HG03196 (cell line): Measurements from ENCODE around the gene AOPEP.

ENCODE experiments used
- ATAC-seq: cut with Tn5 transposase; IDR thresholded peaks from one replicate; pipeline ENCODE4 v1.9.1; 2021; ENCODE audit not compliant: unreplicated experiment

The AOPEP gene

DNA sequence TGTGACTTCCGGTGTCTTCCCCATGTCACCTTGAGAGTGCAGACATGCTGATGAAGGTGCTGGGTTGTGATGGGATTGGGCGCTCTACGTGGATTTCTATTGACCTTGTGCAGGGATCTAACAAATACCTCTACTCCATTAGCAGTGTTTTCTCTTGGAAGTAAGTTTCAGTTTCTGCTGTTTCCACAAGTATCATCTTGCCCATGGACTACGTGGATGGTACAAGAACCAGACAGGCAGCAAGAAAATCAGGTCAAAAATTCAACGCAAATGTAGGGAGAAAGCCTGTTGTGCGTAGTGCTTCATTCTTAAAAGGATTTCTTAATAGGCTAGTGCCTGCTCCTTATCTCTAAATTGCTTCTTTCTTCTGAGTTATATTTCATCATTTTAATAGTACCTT, 60.8 kb downstream of the AOPEP start:
- ATAC-seq, result no peak

DNA sequence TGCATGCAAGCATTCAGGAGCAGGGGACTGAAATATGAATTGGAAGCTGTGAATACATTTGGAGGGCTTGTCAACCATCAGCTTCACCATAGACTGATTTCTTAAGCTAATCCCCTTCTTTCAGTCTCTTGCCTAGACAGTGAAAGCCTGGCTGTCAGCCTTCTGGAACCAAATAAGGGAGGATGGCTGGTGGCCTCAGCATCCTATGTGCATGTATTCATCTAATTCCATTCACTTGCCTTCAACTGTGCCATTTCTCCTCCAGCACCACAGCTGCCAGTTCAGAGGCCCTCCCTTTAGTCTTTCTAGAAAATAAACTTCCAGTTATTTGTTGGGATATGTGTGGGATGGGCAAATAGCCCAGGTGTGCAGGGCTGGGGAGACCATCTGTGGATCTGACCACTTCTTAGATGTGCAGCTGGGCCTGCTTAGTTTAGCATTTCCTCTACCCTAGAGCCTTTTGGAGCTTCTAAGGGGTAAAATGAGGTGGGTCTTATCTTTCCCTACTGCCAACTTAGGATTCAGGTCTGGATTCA, 62.1 kb downstream of the AOPEP start:
- ATAC-seq, result no peak

- no peak for ATAC-seq
Measured at GRCh38 chr9:94791435-94791834, 64.9 kb downstream of the AOPEP start.

DNA sequence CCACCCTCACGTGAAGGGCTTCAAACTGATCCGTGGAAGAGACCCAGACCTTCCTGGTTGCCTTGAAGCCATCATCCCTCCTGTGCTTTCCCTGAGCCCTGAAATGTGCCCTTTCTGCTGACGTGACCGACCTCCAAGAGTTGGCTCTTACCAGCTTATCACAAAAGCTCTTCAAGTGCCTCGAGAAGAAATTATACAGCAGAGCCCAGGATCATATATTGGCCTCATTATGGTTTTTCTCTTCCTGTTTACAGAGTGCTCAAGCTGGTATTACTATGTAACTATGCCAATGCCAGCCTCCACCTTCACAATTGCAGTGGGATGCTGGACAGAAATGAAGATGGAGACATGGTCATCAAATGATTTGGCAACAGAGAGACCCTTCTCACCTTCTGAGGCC, 66.0 kb downstream of the AOPEP start:
- no peak for ATAC-seq

DNA sequence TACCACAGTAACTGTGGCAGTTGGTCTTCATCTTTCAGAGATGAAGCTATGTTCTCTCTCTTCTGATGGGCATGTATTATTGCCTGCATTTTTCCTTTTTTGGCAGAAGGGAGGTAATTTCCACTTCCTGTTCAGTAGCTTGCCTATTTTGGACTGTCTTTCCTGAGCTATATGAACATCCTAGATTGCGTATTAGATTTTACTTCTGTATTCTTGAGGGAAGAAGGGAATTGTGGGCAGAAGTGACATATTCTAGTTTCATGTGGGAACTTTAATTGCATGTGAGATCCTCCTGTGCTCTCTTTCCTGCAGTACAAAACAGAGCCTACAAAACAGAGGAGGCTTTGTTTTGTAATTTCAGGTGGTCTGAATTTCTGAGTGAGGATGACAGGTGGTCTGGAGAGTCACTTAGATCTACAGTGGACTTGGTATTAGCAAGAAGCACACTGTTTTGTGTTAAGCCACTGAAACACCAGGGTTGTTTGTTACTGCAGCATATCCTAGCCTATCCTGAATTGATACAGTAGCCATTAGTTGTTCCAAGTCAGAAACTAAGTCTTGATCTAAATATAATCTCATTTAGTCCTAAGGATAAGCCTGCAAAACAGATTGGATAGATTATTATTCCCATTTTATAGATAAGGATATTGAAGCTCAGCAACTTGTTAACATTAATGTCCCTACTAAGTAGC, 68.1 kb downstream of the AOPEP start:
- ATAC-seq, result no peak

DNA sequence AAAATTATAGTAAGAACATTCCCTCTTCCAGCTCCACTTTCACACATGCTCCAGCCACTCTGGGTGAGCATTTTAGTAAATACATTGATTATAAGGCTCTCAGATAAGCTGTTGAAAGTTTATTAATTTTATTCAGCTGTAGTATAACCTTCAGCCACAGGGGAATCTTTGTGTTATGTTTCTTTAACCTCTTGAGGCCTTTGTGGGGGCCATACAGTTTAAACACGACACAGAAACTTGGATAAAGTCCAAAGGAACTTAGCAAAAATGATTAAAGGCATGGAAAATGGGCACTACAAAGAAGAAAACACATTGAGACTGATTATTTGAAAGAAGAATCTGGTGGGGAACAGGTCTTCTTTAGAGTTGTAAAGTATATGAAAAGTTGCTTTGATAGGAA, 70.2 kb downstream of the AOPEP start:
- no peak for ATAC-seq

GRCh38 chr9:94798201-94798600, 71.7 kb downstream of the AOPEP start:
- ATAC-seq, result no peak

- ATAC-seq, result no peak
Measured at GRCh38 chr9:94798708-94799107, 72.2 kb downstream of the AOPEP start.

- no peak for ATAC-seq
Measured at GRCh38 chr9:94799578-94800264, 73.2 kb downstream of the AOPEP start.

DNA sequence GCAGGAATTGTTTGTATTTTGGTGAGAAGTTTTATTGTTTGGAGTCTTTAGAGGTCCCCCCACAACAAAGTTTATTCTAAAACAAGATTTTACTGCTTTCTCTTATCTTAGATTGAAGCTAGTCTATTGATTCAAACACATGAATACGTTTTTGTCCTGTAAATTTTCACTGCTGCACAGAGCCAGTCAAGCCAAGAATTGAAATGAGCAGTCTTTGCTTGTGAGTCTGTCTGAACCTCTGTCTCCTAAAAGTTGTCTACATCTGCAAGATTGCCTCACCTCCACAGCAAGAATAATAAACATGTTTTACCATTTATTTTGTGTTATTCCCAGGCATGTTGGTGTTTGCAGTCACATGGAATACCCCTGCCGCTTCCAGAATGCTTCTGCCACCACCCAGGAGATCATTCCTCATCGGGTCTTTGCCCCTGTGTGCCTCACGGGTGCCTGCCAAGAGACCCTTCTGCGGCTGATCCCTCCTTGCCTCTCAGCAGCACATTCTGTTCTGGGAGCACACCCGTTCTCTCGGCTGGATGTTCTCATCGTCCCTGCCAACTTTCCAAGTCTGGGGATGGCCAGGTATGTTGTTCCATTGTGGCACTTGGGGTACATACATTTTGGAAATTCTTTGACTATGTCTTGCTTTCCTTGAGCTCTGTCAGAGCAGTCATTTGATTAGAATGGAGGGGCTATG, 74.1 kb downstream of the AOPEP start:
- ATAC-seq, result no peak

DNA sequence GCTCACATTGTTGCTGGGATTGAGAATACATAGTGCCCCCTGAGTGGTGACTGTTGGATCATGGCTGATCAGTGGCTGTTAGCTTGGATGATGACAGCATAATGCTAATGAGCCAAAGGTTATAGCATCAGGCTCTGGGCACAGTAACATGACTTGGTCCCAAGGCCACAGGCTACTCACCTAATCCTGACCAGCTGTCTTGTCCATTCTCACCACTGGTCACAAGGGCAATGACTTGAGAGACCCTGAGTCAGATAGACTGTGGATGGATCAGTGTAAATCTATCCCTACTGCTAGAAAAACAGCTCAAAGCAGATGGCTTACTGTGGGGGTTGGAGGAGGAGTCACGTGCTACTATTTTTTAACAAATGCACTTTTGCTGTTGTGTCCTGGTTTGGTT, 74.7 kb downstream of the AOPEP start:
- no peak for ATAC-seq

DNA sequence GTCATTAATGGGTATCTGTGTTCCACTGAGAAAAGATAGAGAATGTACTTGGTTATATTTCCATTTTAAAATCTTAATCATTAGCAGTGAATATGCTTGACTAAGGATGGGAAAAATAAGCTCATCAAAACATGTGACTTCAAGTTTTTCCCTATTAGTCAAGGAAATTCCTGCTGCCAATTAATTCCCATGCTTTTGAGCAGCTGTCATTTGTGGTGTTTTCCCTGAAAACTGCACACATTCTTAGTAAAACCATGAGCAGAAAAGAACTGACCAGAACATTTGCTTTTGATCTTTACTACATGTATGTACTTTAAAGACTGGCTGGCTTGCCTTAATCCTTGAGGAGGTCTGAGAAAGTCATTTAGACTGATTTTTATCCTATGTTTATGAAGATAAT, 75.2 kb downstream of the AOPEP start:
- ATAC-seq, result no peak

DNA sequence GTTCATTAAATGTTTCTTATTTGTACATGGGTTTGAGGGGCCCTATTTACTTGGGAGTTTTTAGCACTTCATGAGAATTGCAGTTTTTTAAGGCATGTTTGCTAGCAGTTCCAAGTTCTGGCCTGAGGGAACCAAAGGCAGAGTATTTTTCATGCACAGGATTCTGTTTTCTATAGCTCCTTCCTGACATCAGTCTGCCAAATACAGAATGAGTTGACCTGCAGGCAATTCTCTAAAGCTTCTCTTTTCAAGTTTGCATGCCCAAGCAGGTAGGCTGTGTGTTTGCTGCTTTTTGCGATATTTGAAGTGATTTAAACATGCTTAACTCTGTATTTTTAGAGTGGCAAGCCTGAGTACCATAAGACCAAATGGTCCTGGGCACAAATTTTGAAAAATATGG, 75.8 kb downstream of the AOPEP start:
- ATAC-seq, result peak; percentile 3

GRCh38 chr9:94802793-94803192, 76.3 kb downstream of the AOPEP start:
- peak; percentile 43 for ATAC-seq

DNA sequence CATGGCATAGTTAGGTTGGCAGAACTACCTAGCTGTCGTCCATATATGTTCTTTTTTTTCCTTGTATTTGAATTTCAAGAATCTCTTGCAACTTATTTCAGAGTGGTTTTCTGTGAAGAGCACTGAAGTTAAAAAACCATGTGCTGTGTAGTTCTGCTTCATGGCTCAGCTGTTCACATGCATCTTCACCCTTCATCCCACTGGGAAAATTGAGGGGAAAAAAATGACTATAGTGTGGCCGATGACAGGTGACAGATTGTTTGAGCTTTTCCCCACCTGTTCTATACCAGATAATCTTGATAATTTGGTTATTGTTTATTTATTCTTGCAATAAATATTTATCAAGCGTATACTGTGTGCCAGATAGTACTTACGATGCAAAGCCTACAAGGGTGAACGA, 77.8 kb downstream of the AOPEP start:
- no peak for ATAC-seq

- ATAC-seq, result no peak
Measured at GRCh38 chr9:94805051-94805489, 78.6 kb downstream of the AOPEP start.

GRCh38 chr9:94805585-94805984, 79.1 kb downstream of the AOPEP start:
- no peak for ATAC-seq

- no peak for ATAC-seq
Measured at GRCh38 chr9:94806307-94806893, 79.9 kb downstream of the AOPEP start.

DNA sequence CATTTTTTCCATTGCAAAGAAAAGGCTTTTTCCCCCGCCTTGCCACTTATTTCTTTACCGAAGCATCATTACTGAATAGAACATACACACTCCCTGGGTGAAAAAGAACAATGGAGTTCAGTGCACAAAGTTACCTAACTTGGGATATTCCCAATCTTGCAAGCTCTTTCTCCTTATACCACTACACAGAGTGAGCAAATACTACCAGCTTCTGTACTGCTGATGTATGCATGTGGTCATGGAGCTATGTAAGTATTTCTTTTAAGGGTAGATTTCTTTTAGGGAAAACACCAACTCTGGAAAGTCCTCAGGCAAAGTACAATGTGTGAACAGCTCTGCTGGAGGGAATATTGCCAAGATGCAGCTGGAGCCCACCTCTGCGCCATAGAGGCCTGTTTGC, 81.1 kb downstream of the AOPEP start:
- no peak for ATAC-seq

- no peak for ATAC-seq
Measured at GRCh38 chr9:94808926-94809700, 82.6 kb downstream of the AOPEP start.

GRCh38 chr9:94809778-94810177, 83.3 kb downstream of the AOPEP start:
- ATAC-seq, result no peak
